Right hindlimb (tissue), 1 donor: Measurements from ENCODE around the gene BPIFB2.

Source experiments
- DNase-seq: peaks from one replicate; pipeline ENCODE4 v3.0.0-alpha.2; 2018

Gene BPIFB2

GRCh38 chr20:33009214-33010132 is 2.0 kb downstream of the BPIFB2 start:
- no peak for DNase-seq

GRCh38 chr20:33010133-33010504 is 2.6 kb downstream of the BPIFB2 start:
- no peak for DNase-seq

GRCh38 chr20:33010674-33011449 is 3.4 kb downstream of the BPIFB2 start:
- no peak for DNase-seq

GRCh38 chr20:33012327-33013189 is 5.1 kb downstream of the BPIFB2 start:
- DNase-seq = no peak

- DNase-seq = no peak
Measured at GRCh38 chr20:33013701-33014326, 6.3 kb downstream of the BPIFB2 start.

- DNase-seq = no peak
Measured at GRCh38 chr20:33014336-33015113, 7.0 kb downstream of the BPIFB2 start.

- DNase-seq = no peak
Measured at GRCh38 chr20:33015114-33015484, 7.6 kb downstream of the BPIFB2 start.

GRCh38 chr20:33015700-33016580 is 8.4 kb downstream of the BPIFB2 start:
- no peak for DNase-seq

- DNase-seq = no peak
Measured at GRCh38 chr20:33016581-33017109, 9.1 kb downstream of the BPIFB2 start.

- no peak for DNase-seq
Measured at GRCh38 chr20:33017542-33017941, 10.0 kb downstream of the BPIFB2 start.

- DNase-seq = no peak
Measured at GRCh38 chr20:33018169-33018931, 10.8 kb downstream of the BPIFB2 start.

GRCh38 chr20:33019465-33020277 is 12.2 kb downstream of the BPIFB2 start:
- no peak for DNase-seq

- DNase-seq = no peak
Measured at GRCh38 chr20:33020278-33021161, 13.0 kb downstream of the BPIFB2 start.

- DNase-seq = no peak
Measured at GRCh38 chr20:33021879-33022278, 14.4 kb downstream of the BPIFB2 start.

GRCh38 chr20:33022289-33022688 is 14.8 kb downstream of the BPIFB2 start:
- no peak for DNase-seq

GRCh38 chr20:33022694-33023438 is 15.4 kb downstream of the BPIFB2 start:
- DNase-seq = no peak
